Vagina (tissue), 2 donors: ENCODE data around the gene SLC30A4.

Experiments used
- CTCF ChIP-seq, 3 experiments: fragments of 450-650 bp in 2 of 3; fragments of 200-600 bp in 1 of 3; sonication (generic) in 1 of 3; IDR thresholded peaks; one replicate each; pipeline ENCODE4 v1.5.1; 2017 to 2019; ENCODE audit warnings: antibody characterized with exemption in 3 of 3, mild to moderate bottlenecking in 2 of 3, moderate library complexity in 2 of 3
- POLR2A ChIP-seq, 2 donors: fragments of 450-650 bp; IDR thresholded peaks; one replicate each; pipeline ENCODE4 v1.6.1; 2017; ENCODE audit warnings: antibody characterized with exemption in 2 of 2, mild to moderate bottlenecking in 2 of 2, moderate library complexity in 2 of 2
- POLR2AphosphoS5 ChIP-seq, 2 donors: sonication (generic); formaldehyde crosslinking; IDR thresholded peaks; one replicate each; pipeline ENCODE4 v1.9.0; 2017; ENCODE audit warnings: antibody characterized with exemption in 2 of 2, mild to moderate bottlenecking in 2 of 2, low read depth in 1 of 2; ENCODE audit not compliant: insufficient read depth in 1 of 2

GRCh38 chr15:45434078-45434567 is 88.4 kb downstream of the SLC30A4 start:
- no peak for TF ChIP-seq CTCF (IDR thresholded peaks at IDR 0.05)
- TF ChIP-seq POLR2A (IDR thresholded peaks at IDR 0.05), result no peak
- TF ChIP-seq POLR2AphosphoS5 (IDR thresholded peaks at IDR 0.05; ENCODE audit: insufficient read depth in 1 of 2, low read depth in 1 of 2), result no peak
